ENCODE measurements around the gene SPATC1L. TPM values are rescaled to one million over a fixed set of nuclear protein-coding genes. Genes with fewer than 3 reads are reported as not detected.

SPATC1L gene
- polyA plus RNA-seq, 1 donor from 2014 or later: 20.6 TPM

DNA sequence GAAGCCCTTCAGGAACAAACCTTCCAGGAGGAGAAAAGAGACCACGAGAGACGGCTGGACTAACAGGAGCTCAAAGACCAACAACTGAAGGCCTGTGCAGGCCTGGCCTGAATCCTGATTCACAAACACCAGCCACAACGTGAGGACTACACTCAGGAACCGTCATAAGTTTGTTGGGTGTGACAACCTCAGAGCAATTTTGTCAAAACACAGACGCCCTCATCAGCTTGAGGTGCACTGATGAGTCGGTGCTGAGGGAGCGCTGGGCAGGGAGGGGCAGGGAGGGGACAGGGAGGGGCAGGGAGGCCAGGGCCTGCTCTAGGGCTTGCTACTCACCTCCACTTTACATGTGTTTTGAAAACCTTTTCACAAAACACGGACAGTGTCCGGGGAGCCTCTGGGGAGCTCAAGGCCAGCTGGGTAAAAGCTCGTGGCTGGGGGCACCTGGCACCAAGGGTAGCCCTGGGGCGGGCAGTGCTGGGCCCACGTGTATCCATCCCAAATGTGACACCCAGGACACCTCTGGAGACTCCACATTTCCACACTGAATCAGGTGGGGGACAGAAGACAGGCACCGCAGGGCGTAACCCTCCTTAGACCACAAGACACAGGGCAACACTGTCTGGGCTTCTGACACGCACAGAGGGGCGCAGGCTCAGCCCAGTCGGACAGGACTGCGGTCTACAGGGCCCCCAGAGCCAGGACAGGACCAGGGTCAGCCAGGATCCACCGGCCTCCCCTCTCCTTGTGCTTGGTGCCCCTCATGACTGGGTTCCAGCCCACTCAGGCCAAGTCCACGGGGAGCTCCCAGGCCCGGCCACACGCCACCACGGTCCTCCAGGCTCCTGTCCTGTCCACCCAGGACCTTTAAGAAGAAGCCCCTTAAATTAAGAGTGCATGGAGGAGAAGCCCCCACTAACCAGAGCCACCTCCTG is 27.8 kb upstream of the SPATC1L start:
- H3K9ac ChIP-seq (ENCODE audit: low read length): no peak overlapping the region
- no peaks in the 10 kb centered on the region for H3K9me3 ChIP-seq (ENCODE audit: low read length)
- no peaks in the 10 kb centered on the region for H3K36me3 ChIP-seq (ENCODE audit: insufficient read depth, low read length)
- no peaks in the 10 kb centered on the region for H3K79me2 ChIP-seq (replicated peaks; ENCODE audit: insufficient read depth, low read length)
- H3K27ac ChIP-seq (ENCODE audit: low read length): no peak overlapping the region
- TF ChIP-seq, protein P1, sequence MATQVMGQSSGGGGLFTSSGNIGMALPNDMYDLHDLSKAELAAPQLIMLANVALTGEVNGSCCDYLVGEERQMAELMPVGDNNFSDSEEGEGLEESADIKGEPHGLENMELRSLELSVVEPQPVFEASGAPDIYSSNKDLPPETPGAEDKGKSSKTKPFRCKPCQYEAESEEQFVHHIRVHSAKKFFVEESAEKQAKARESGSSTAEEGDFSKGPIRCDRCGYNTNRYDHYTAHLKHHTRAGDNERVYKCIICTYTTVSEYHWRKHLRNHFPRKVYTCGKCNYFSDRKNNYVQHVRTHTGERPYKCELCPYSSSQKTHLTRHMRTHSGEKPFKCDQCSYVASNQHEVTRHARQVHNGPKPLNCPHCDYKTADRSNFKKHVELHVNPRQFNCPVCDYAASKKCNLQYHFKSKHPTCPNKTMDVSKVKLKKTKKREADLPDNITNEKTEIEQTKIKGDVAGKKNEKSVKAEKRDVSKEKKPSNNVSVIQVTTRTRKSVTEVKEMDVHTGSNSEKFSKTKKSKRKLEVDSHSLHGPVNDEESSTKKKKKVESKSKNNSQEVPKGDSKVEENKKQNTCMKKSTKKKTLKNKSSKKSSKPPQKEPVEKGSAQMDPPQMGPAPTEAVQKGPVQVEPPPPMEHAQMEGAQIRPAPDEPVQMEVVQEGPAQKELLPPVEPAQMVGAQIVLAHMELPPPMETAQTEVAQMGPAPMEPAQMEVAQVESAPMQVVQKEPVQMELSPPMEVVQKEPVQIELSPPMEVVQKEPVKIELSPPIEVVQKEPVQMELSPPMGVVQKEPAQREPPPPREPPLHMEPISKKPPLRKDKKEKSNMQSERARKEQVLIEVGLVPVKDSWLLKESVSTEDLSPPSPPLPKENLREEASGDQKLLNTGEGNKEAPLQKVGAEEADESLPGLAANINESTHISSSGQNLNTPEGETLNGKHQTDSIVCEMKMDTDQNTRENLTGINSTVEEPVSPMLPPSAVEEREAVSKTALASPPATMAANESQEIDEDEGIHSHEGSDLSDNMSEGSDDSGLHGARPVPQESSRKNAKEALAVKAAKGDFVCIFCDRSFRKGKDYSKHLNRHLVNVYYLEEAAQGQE (IDR thresholded peaks at IDR 0.05; ENCODE audit: borderline replicate concordance): no peak
- TF ChIP-seq RAD21 (conservative IDR thresholded peaks at IDR 0.05) (no peak), EZH2 (IDR thresholded peaks at IDR 0.05; ENCODE audit: borderline replicate concordance, insufficient read depth, low read length, poor library complexity, severe bottlenecking) (no peak), EP300 (conservative IDR thresholded peaks at IDR 0.05; ENCODE audit: poor library complexity, severe bottlenecking) (no peak), TAF1 (IDR thresholded peaks at IDR 0.05; ENCODE audit: low read depth) (no peak), CTCF (IDR thresholded peaks at IDR 0.05; ENCODE audit: poor library complexity, severe bottlenecking) (no peak), SMC3 (conservative IDR thresholded peaks at IDR 0.05; ENCODE audit: poor library complexity) (no peak), POLR2AphosphoS5 (IDR thresholded peaks at IDR 0.05) (no peak), MXI1 (conservative IDR thresholded peaks at IDR 0.05; ENCODE audit: poor library complexity, severe bottlenecking) (no peak)
- H3K4me2 ChIP-seq (ENCODE audit: low read length): no peak overlapping the region
- no peaks in the 10 kb centered on the region for H3F3A ChIP-seq (ENCODE audit: insufficient read depth, low read length, poor library complexity, severe bottlenecking)
- H3K27me3 ChIP-seq (ENCODE audit: insufficient read depth, low read depth, low read length): no peaks in the 10 kb centered on the region
- no peak overlapping the region for H3K4me3 ChIP-seq (ENCODE audit: low read length)
- H2AFZ ChIP-seq (ENCODE audit: low read depth, low read length): no peak overlapping the region
- no peaks in the 10 kb centered on the region for H3K9me2 ChIP-seq (ENCODE audit: insufficient read depth, low read length)
- H4K20me1 ChIP-seq (ENCODE audit: insufficient read depth): no peaks in the 10 kb centered on the region

DNA sequence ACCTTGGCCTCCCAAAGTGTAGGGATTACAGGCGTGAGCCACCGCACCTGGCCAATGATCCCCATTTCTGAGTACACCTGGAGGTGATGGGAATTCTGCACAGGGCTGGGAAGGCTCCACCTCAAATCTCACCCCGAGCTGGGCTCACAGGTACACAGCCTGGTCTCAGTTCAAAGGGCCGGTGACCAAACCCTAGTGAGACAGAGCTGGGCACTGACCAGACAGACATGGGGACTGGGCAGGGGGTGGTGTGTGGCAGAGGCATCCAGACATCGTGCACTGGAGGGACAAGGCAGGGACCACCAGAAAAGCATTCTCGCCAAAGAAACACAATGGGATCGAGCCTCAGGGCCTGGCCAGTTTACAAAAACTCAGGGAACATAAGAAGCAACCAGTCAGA is 27.1 kb upstream of the SPATC1L start:
- no peak overlapping the region for H3K4me2 ChIP-seq (ENCODE audit: low read length)
- H3K9ac ChIP-seq (ENCODE audit: low read length): no peak overlapping the region
- H3K9me2 ChIP-seq (ENCODE audit: insufficient read depth, low read length): no peaks in the 10 kb centered on the region
- H3K27me3 ChIP-seq (ENCODE audit: insufficient read depth, low read depth, low read length): no peaks in the 10 kb centered on the region
- TF ChIP-seq TAF1 (IDR thresholded peaks at IDR 0.05; ENCODE audit: low read depth) (no peak), RAD21 (conservative IDR thresholded peaks at IDR 0.05) (no peak), SMC3 (conservative IDR thresholded peaks at IDR 0.05; ENCODE audit: poor library complexity) (no peak), EZH2 (IDR thresholded peaks at IDR 0.05; ENCODE audit: borderline replicate concordance, insufficient read depth, low read length, poor library complexity, severe bottlenecking) (no peak)
- TF ChIP-seq, protein P1 (IDR thresholded peaks at IDR 0.05; ENCODE audit: borderline replicate concordance): no peak
- no peaks in the 10 kb centered on the region for H3K79me2 ChIP-seq (replicated peaks; ENCODE audit: insufficient read depth, low read length)
- H3K27ac ChIP-seq (ENCODE audit: low read length): no peak overlapping the region
- H3F3A ChIP-seq (ENCODE audit: insufficient read depth, low read length, poor library complexity, severe bottlenecking): no peaks in the 10 kb centered on the region
- no peaks in the 10 kb centered on the region for H4K20me1 ChIP-seq (ENCODE audit: insufficient read depth)
- H3K36me3 ChIP-seq (ENCODE audit: insufficient read depth, low read length): no peaks in the 10 kb centered on the region
- no peak overlapping the region for H3K4me3 ChIP-seq (ENCODE audit: low read length)
- no peaks in the 10 kb centered on the region for H3K9me3 ChIP-seq (ENCODE audit: low read length)
- no peak overlapping the region for H2AFZ ChIP-seq (ENCODE audit: low read depth, low read length)
